WTC11 (cell line): ENCODE measurements around the gene NLGN1. TPM values are rescaled to one million over a fixed set of nuclear protein-coding genes. Genes with fewer than 3 reads are reported as not detected.

Source experiments
- ATAC-seq: fragments of 200-7000 bp; cut with Tn5 transposase; 2 replicates; pipeline ENCODE4 v1.10.0; 2021; ENCODE audit warnings: mild to moderate bottlenecking, moderate library complexity
- CTCF ChIA-PET: fragments of 300-600 bp; sonication (Branson Sonifier 250); formaldehyde crosslinking; loops from one replicate; lab custom pipeline; 2021; ENCODE audit warnings: antibody characterized with exemption; lab: Charles Lee
- POLR2A ChIA-PET: fragments of 350-600 bp; sonication (Branson Sonifier 250); formaldehyde crosslinking; loops from one replicate; lab custom pipeline; 2021; ENCODE audit warnings: antibody characterized with exemption; lab: Charles Lee
- DNase-seq: peaks from one replicate; pipeline ENCODE4 v3.0.0; 2021; ENCODE audit warnings: low spot score
- H3K27ac Mint-ChIP-seq: 2 replicates; pipeline ENCODE4 v1.8.0; 2021; ENCODE audit warnings: mixed read lengths
- H3K27me3 Mint-ChIP-seq: 2 replicates; pipeline ENCODE4 v1.8.0; 2021; ENCODE audit warnings: low read depth, mild to moderate bottlenecking, moderate library complexity, mixed read lengths
- H3K36me3 Mint-ChIP-seq: 2 replicates; pipeline ENCODE4 v1.8.0; 2021; ENCODE audit warnings: mixed read lengths
- H3K4me1 Mint-ChIP-seq: 2 replicates; pipeline ENCODE4 v1.8.0; 2022; ENCODE audit warnings: mixed read lengths
- H3K4me3 Mint-ChIP-seq: 2 replicates; pipeline ENCODE4 v1.8.0; 2021; ENCODE audit warnings: mild to moderate bottlenecking, moderate library complexity, mixed read lengths
- H3K9me3 Mint-ChIP-seq: 2 replicates; pipeline ENCODE4 v1.8.0; 2021; ENCODE audit warnings: mixed read lengths
- ESRRA ChIP-seq: sonication (generic); formaldehyde crosslinking; IDR thresholded peaks from 2 replicates; pipeline ENCODE4 v1.8.1; 2022; ENCODE audit warnings: mild to moderate bottlenecking, missing genetic modification reagents, borderline replicate concordance
- GTF2I ChIP-seq: fragments of 250-450 bp; sonication (Bioruptor Pico); conservative IDR thresholded peaks from 2 replicates; pipeline ENCODE4 v1.4.0; 2021; ENCODE audit warnings: mild to moderate bottlenecking
- NR1H2 ChIP-seq: sonication (generic); formaldehyde crosslinking; IDR thresholded peaks from 2 replicates; pipeline ENCODE4 v1.9.0; 2021; ENCODE audit warnings: mild to moderate bottlenecking, moderate library complexity, missing genetic modification reagents
- OVOL2 ChIP-seq: fragments of 250-450 bp; sonication (Bioruptor Pico); IDR thresholded peaks from 2 replicates; pipeline ENCODE4 v1.9.0; 2021; ENCODE audit warnings: mild to moderate bottlenecking, borderline replicate concordance
- SOX15 ChIP-seq: fragments of 250-450 bp; sonication (Bioruptor Pico); IDR thresholded peaks from 2 replicates; pipeline ENCODE4 v1.9.0; 2021; ENCODE audit warnings: mild to moderate bottlenecking
- SP1 ChIP-seq: sonication (generic); formaldehyde crosslinking; conservative IDR thresholded peaks from 2 replicates; pipeline ENCODE4 v1.8.1; 2022; ENCODE audit warnings: missing genetic modification reagents
- ZBTB21 ChIP-seq: sonication (generic); formaldehyde crosslinking; IDR thresholded peaks from 2 replicates; pipeline ENCODE4 v1.8.1; 2023; ENCODE audit warnings: mild to moderate bottlenecking, missing genetic modification reagents, borderline replicate concordance
- total RNA-seq: library from RNA; stranded (reverse); gene quantifications from 3 replicates; pipeline ENCODE4 v1.2.3, GENCODE V29; 2021
- TF ChIP-seq, protein P1 (sequence below): sonication (generic); formaldehyde crosslinking; IDR thresholded peaks from 2 replicates; pipeline ENCODE4 v1.8.0; 2023; ENCODE audit warnings: mild to moderate bottlenecking, missing genetic modification reagents
- TF ChIP-seq, protein P2 (sequence below): sonication (generic); formaldehyde crosslinking; conservative IDR thresholded peaks from 2 replicates; pipeline ENCODE4 v1.8.1; 2023; ENCODE audit warnings: mild to moderate bottlenecking, low read depth, missing genetic modification reagents, moderate library complexity
- TF ChIP-seq, protein P3 (sequence below): sonication (generic); formaldehyde crosslinking; IDR thresholded peaks from 2 replicates; pipeline ENCODE4 v1.8.1; 2023; ENCODE audit warnings: mild to moderate bottlenecking, moderate library complexity, missing genetic modification reagents
- TF ChIP-seq, protein P4 (sequence below): sonication (generic); formaldehyde crosslinking; IDR thresholded peaks from 2 replicates; pipeline ENCODE4 v1.8.1; 2023; ENCODE audit warnings: mild to moderate bottlenecking, missing genetic modification reagents, moderate library complexity
- TF ChIP-seq, protein P5 (sequence below): sonication (generic); formaldehyde crosslinking; IDR thresholded peaks from 2 replicates; pipeline ENCODE4 v1.8.0; 2022; ENCODE audit warnings: mild to moderate bottlenecking, missing genetic modification reagents
- TF ChIP-seq, protein P6 (sequence below): sonication (generic); formaldehyde crosslinking; IDR thresholded peaks from 2 replicates; pipeline ENCODE4 v1.8.0; 2022; ENCODE audit warnings: mild to moderate bottlenecking, missing genetic modification reagents
- TF ChIP-seq, protein P7 (sequence below): sonication (generic); formaldehyde crosslinking; IDR thresholded peaks from 2 replicates; pipeline ENCODE4 v1.8.1; 2023; ENCODE audit warnings: mild to moderate bottlenecking, missing genetic modification reagents
- TF ChIP-seq, protein P8 (sequence below): sonication (generic); formaldehyde crosslinking; IDR thresholded peaks from 2 replicates; pipeline ENCODE4 v1.8.1; 2022; ENCODE audit warnings: low read depth, mild to moderate bottlenecking, moderate library complexity, missing genetic modification reagents, borderline replicate concordance

The NLGN1 gene
- total RNA-seq, 1 experiment from 2014 or later: 12.4 TPM

DNA sequence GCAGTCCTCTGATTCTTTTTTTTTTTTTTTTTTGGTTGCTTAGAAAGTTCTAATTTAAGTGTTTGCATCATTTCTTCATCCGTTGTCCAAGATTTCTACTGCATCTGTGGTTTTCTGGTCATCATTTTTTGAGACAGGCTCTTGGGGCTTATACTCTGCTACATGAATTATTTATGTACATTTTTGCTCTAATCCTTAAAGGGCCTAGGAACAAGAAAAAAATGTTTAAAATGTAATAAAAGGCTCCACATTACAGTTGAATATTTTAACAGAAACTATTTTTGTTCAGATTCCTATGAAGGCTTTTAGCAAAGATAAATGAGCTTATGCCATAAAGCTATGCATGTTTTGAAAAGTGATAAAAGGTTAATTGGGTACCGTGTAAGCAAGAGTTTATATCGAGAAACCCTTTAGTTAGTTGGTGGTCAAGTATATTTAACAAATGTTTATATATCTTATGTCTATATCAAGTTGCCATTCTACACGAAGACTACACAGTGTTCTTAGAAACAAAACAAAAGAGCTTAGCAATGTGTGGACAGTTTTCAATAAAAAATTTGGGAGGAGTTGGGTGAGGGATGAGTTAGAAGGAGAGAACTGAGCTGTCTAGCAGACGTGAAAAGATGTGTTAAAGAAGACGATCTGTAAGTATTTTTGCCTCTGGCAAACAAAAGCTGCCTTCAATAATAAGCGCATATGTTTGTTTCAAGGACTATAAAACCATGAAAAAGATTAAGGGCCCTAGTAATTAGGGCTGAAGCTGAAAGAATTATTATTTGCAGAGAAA is 898.0 kb downstream of the NLGN1 start:
- CTCF ChIA-PET: no interaction called here
- TF ChIP-seq GTF2I (CRISPR knock-in tag) (no peak), ESRRA (CRISPR knock-in tag) (no peak), OVOL2 (CRISPR knock-in tag) (no peak), NR1H2 (CRISPR knock-in tag) (no peak), ZBTB21 (no peak), SOX15 (CRISPR knock-in tag) (no peak), SP1 (CRISPR knock-in tag) (no peak)
- TF ChIP-seq, protein P1, sequence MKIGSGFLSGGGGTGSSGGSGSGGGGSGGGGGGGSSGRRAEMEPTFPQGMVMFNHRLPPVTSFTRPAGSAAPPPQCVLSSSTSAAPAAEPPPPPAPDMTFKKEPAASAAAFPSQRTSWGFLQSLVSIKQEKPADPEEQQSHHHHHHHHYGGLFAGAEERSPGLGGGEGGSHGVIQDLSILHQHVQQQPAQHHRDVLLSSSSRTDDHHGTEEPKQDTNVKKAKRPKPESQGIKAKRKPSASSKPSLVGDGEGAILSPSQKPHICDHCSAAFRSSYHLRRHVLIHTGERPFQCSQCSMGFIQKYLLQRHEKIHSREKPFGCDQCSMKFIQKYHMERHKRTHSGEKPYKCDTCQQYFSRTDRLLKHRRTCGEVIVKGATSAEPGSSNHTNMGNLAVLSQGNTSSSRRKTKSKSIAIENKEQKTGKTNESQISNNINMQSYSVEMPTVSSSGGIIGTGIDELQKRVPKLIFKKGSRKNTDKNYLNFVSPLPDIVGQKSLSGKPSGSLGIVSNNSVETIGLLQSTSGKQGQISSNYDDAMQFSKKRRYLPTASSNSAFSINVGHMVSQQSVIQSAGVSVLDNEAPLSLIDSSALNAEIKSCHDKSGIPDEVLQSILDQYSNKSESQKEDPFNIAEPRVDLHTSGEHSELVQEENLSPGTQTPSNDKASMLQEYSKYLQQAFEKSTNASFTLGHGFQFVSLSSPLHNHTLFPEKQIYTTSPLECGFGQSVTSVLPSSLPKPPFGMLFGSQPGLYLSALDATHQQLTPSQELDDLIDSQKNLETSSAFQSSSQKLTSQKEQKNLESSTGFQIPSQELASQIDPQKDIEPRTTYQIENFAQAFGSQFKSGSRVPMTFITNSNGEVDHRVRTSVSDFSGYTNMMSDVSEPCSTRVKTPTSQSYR: no peak
- TF ChIP-seq, protein P2, sequence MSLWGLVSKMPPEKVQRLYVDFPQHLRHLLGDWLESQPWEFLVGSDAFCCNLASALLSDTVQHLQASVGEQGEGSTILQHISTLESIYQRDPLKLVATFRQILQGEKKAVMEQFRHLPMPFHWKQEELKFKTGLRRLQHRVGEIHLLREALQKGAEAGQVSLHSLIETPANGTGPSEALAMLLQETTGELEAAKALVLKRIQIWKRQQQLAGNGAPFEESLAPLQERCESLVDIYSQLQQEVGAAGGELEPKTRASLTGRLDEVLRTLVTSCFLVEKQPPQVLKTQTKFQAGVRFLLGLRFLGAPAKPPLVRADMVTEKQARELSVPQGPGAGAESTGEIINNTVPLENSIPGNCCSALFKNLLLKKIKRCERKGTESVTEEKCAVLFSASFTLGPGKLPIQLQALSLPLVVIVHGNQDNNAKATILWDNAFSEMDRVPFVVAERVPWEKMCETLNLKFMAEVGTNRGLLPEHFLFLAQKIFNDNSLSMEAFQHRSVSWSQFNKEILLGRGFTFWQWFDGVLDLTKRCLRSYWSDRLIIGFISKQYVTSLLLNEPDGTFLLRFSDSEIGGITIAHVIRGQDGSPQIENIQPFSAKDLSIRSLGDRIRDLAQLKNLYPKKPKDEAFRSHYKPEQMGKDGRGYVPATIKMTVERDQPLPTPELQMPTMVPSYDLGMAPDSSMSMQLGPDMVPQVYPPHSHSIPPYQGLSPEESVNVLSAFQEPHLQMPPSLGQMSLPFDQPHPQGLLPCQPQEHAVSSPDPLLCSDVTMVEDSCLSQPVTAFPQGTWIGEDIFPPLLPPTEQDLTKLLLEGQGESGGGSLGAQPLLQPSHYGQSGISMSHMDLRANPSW (CRISPR knock-in tag): no peak
- TF ChIP-seq, protein P3, sequence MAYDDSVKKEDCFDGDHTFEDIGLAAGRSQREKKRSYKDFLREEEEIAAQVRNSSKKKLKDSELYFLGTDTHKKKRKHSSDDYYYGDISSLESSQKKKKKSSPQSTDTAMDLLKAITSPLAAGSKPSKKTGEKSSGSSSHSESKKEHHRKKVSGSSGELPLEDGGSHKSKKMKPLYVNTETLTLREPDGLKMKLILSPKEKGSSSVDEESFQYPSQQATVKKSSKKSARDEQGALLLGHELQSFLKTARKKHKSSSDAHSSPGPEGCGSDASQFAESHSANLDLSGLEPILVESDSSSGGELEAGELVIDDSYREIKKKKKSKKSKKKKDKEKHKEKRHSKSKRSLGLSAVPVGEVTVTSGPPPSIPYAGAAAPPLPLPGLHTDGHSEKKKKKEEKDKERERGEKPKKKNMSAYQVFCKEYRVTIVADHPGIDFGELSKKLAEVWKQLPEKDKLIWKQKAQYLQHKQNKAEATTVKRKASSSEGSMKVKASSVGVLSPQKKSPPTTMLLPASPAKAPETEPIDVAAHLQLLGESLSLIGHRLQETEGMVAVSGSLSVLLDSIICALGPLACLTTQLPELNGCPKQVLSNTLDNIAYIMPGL: no peak
- TF ChIP-seq, protein P4, sequence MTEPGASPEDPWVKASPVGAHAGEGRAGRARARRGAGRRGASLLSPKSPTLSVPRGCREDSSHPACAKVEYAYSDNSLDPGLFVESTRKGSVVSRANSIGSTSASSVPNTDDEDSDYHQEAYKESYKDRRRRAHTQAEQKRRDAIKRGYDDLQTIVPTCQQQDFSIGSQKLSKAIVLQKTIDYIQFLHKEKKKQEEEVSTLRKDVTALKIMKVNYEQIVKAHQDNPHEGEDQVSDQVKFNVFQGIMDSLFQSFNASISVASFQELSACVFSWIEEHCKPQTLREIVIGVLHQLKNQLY (CRISPR knock-in tag): no peak
- TF ChIP-seq, protein P5, sequence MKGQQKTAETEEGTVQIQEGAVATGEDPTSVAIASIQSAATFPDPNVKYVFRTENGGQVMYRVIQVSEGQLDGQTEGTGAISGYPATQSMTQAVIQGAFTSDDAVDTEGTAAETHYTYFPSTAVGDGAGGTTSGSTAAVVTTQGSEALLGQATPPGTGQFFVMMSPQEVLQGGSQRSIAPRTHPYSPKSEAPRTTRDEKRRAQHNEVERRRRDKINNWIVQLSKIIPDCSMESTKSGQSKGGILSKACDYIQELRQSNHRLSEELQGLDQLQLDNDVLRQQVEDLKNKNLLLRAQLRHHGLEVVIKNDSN (CRISPR knock-in tag): no peak
- TF ChIP-seq, protein P6, sequence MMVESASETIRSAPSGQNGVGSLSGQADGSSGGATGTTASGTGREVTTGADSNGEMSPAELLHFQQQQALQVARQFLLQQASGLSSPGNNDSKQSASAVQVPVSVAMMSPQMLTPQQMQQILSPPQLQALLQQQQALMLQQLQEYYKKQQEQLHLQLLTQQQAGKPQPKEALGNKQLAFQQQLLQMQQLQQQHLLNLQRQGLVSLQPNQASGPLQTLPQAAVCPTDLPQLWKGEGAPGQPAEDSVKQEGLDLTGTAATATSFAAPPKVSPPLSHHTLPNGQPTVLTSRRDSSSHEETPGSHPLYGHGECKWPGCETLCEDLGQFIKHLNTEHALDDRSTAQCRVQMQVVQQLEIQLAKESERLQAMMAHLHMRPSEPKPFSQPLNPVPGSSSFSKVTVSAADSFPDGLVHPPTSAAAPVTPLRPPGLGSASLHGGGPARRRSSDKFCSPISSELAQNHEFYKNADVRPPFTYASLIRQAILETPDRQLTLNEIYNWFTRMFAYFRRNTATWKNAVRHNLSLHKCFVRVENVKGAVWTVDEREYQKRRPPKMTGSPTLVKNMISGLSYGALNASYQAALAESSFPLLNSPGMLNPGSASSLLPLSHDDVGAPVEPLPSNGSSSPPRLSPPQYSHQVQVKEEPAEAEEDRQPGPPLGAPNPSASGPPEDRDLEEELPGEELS: no peak
- TF ChIP-seq, protein P7, sequence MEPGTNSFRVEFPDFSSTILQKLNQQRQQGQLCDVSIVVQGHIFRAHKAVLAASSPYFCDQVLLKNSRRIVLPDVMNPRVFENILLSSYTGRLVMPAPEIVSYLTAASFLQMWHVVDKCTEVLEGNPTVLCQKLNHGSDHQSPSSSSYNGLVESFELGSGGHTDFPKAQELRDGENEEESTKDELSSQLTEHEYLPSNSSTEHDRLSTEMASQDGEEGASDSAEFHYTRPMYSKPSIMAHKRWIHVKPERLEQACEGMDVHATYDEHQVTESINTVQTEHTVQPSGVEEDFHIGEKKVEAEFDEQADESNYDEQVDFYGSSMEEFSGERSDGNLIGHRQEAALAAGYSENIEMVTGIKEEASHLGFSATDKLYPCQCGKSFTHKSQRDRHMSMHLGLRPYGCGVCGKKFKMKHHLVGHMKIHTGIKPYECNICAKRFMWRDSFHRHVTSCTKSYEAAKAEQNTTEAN (CRISPR knock-in tag): no peak
- TF ChIP-seq, protein P8, sequence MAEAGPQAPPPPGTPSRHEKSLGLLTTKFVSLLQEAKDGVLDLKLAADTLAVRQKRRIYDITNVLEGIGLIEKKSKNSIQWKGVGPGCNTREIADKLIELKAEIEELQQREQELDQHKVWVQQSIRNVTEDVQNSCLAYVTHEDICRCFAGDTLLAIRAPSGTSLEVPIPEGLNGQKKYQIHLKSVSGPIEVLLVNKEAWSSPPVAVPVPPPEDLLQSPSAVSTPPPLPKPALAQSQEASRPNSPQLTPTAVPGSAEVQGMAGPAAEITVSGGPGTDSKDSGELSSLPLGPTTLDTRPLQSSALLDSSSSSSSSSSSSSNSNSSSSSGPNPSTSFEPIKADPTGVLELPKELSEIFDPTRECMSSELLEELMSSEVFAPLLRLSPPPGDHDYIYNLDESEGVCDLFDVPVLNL (CRISPR knock-in tag): no peak

More for the DNA sequence above, 898.0 kb downstream of the NLGN1 start:
- Mint-ChIP-seq H3K9me3 (peaks cover 4% of the 10 kb centered on the region), H3K27ac (no peak overlapping the region), H3K4me3 (no peak overlapping the region), H3K4me1 (peaks cover 28% of the 10 kb centered on the region), H3K27me3 (no peaks in the 10 kb centered on the region), H3K36me3 (no peaks in the 10 kb centered on the region)
- DNase-seq (no peak), ATAC-seq (no peak)
- POLR2A ChIA-PET: interaction anchor here (0.6 kb wide), 1 partner anchor 780 kb away, joined by 4 read pairs; no protein-coding TSS in a partner anchor
